HCT116 (cell line): ENCODE measurements around the gene GALNT18. TPM values are rescaled to one million over a fixed set of nuclear protein-coding genes. Genes with fewer than 3 reads are reported as not detected.

Experiments used
- ATAC-seq: fragments of 200-7000 bp; cut with Tn5 transposase; 2 replicates; pipeline ENCODE4 v1.9.1; 2020; ENCODE audit warnings: mild to moderate bottlenecking, moderate library complexity
- BruUV-seq: library from RNA; stranded (reverse); fragments of 400-500 nt; replicated peaks from 2 replicates; lab custom pipeline; 2021; lab: Mats Ljungman, UMichigan
- CTCF ChIA-PET: fragments of 300-600 bp; sonication (Branson Sonifier 250); formaldehyde crosslinking; loops from one replicate; lab custom pipeline; 2021; ENCODE audit warnings: antibody characterized with exemption; lab: Charles Lee
- POLR2A ChIA-PET: fragments of 300-600, 350-600 bp; sonication (Branson Sonifier 250); formaldehyde crosslinking; loops from one replicate; lab custom pipeline; 2021; ENCODE audit warnings: antibody characterized with exemption; lab: Charles Lee
- RAD21 ChIA-PET, 2 experiments: fragments of 300-600 bp; sonication (Branson Sonifier 250); formaldehyde crosslinking; loops; one replicate each; lab custom pipeline; 2023; ENCODE audit warnings: low total read pairs in 2 of 2; ENCODE audit not compliant: uncharacterized antibody in 2 of 2, unreplicated experiment in 2 of 2, low non-redundant PET in 1 of 2; lab: Charles Lee
- DNase-seq: peaks from one replicate; pipeline ENCODE4 v3.0.0-alpha.2; 2010; ENCODE audit warnings: low read depth, low spot score
- H2AFZ ChIP-seq: fragments of 200-600 bp; shearing (Covaris generic), sonication (generic); 2 replicates; pipeline ENCODE4 v1.6.1; 2017; ENCODE audit warnings: low read depth, mixed run types, mixed read lengths, antibody characterized with exemption, low read length; ENCODE audit not compliant: poor library complexity, severe bottlenecking
- H3K27ac ChIP-seq: 2 replicates; pipeline ENCODE4 v1.5.1; 2012; ENCODE audit warnings: low read depth, low read length
- H3K27me3 ChIP-seq: fragments of 200-600 bp; sonication (generic); 2 replicates; pipeline ENCODE4 v1.6.1; 2016; ENCODE audit warnings: mixed run types, low read length, mixed read lengths; ENCODE audit not compliant: insufficient read depth
- H3K36me3 ChIP-seq, 2 experiments: fragments of 200-500 bp in 1 of 2; fragments of 200-600 bp in 1 of 2; sonication (Bioruptor generic) in 1 of 2; sonication (generic) in 1 of 2; 2 replicates each; pipeline versions ENCODE4 v1.5.1 to v1.6.1; 2014 to 2016; ENCODE audit warnings: low read length in 2 of 2, inconsistent platforms in 1 of 2, mixed read lengths in 1 of 2, mixed run types in 1 of 2; ENCODE audit not compliant: insufficient read depth in 2 of 2, control insufficient read depth in 1 of 2
- H3K4me1 ChIP-seq, 2 experiments: fragments of 200-600 bp in 1 of 2; sonication (generic) in 1 of 2; 2 replicates each; pipeline versions ENCODE4 v1.5.1 to v1.6.1; 2012 to 2017; ENCODE audit warnings: low read length in 2 of 2, inconsistent platforms in 1 of 2, mild to moderate bottlenecking in 1 of 2, mixed read lengths in 1 of 2, mixed run types in 1 of 2, moderate library complexity in 1 of 2; ENCODE audit not compliant: insufficient read depth in 2 of 2, control insufficient read depth in 1 of 2
- H3K4me2 ChIP-seq: fragments of 200-600 bp; sonication (generic); 2 replicates; pipeline ENCODE4 v1.6.1; 2017; ENCODE audit warnings: mixed run types, low read length, mixed read lengths
- H3K4me3 ChIP-seq, 2 experiments: fragments of 200-600 bp in 1 of 2; sonication (generic) in 1 of 2; replicated peaks in 1 of 2; 2 replicates each; pipeline ENCODE4 v1.5.1; 2011 to 2016; ENCODE audit warnings: low read length in 2 of 2, control low read depth in 1 of 2, low read depth in 1 of 2, mild to moderate bottlenecking in 1 of 2, mixed read lengths in 1 of 2, mixed run types in 1 of 2
- H3K79me2 ChIP-seq: fragments of 200-600 bp; sonication (generic); 2 replicates; pipeline ENCODE4 v1.6.1; 2017; ENCODE audit warnings: mild to moderate bottlenecking, mixed run types, low read length, moderate library complexity, mixed read lengths; ENCODE audit not compliant: insufficient read depth
- H3K9ac ChIP-seq: fragments of 200-600 bp; sonication (generic); 2 replicates; pipeline ENCODE4 v1.6.1; 2016; ENCODE audit warnings: low read length, mixed read lengths
- H3K9me2 ChIP-seq: fragments of 200-600 bp; sonication (generic), shearing (Covaris generic); 2 replicates; pipeline ENCODE4 v1.6.1; 2017; ENCODE audit warnings: mixed run types, mild to moderate bottlenecking, moderate library complexity; ENCODE audit not compliant: insufficient read depth
- H3K9me3 ChIP-seq, 2 experiments: fragments of 200-500 bp in 1 of 2; fragments of 200-600 bp in 1 of 2; sonication (Bioruptor generic) in 1 of 2; sonication (generic) in 1 of 2; 2 replicates each; pipeline ENCODE4 v1.6.1; 2014 to 2017; ENCODE audit warnings: low read length in 2 of 2, mixed read lengths in 2 of 2, inconsistent platforms in 1 of 2, low read depth in 1 of 2, mild to moderate bottlenecking in 1 of 2, mixed run types in 1 of 2, moderate library complexity in 1 of 2; ENCODE audit not compliant: control insufficient read depth in 1 of 2, insufficient read depth in 1 of 2
- H4K20me1 ChIP-seq: fragments of 200-600 bp; sonication (generic), shearing (Covaris generic); 2 replicates; pipeline ENCODE4 v1.6.1; 2017; ENCODE audit warnings: mixed run types, mild to moderate bottlenecking, moderate library complexity; ENCODE audit not compliant: insufficient read depth
- CBX3 ChIP-seq: IDR thresholded peaks from 2 replicates; pipeline ENCODE4 v1.6.1; 2012; ENCODE audit warnings: low read depth
- CEBPB ChIP-seq: IDR thresholded peaks from 2 replicates; pipeline ENCODE4 v1.6.1; 2012; ENCODE audit warnings: low read depth
- ELF1 ChIP-seq: IDR thresholded peaks from 2 replicates; pipeline ENCODE4 v1.6.1; 2012; ENCODE audit warnings: low read depth, borderline replicate concordance
- EZH2 ChIP-seq: fragments of 200-600 bp; sonication (generic); IDR thresholded peaks from 2 replicates; pipeline ENCODE4 v1.6.1; 2017; ENCODE audit warnings: antibody characterized with exemption, mixed run types
- EZH2phosphoT487 ChIP-seq: fragments of 200-600 bp; IDR thresholded peaks from 2 replicates; pipeline ENCODE4 v1.6.1; 2018; ENCODE audit warnings: antibody characterized with exemption, borderline replicate concordance
- FOSL1 ChIP-seq: IDR thresholded peaks from 2 replicates; pipeline ENCODE4 v1.6.1; 2012; ENCODE audit warnings: low read depth
- RAD21 ChIP-seq: IDR thresholded peaks from 2 replicates; pipeline ENCODE4 v1.6.1; 2012; ENCODE audit warnings: low read depth, mild to moderate bottlenecking
- SIN3A ChIP-seq: IDR thresholded peaks from 2 replicates; pipeline ENCODE4 v1.6.1; 2012; ENCODE audit warnings: low read depth
- SRF ChIP-seq: IDR thresholded peaks from 2 replicates; pipeline ENCODE4 v1.6.1; 2012; ENCODE audit warnings: low read depth
- YY1 ChIP-seq: IDR thresholded peaks from 2 replicates; pipeline ENCODE4 v1.6.1; 2011; ENCODE audit warnings: low read length, low read depth, moderate library complexity, mild to moderate bottlenecking; ENCODE audit not compliant: insufficient replicate concordance; ENCODE audit errors: extremely low read depth
- ZFX ChIP-seq: fragments of 450-650 bp; IDR thresholded peaks from 2 replicates; pipeline ENCODE4 v1.6.1; 2017
- intact Hi-C: fragments of 100-400 bp; cut with micrococcal nuclease; formaldehyde crosslinking; loops from 2 replicates; pipeline ENCODE4 v1.10.0; 2022
- total RNA-seq: library from RNA; stranded (reverse); gene quantifications from one replicate; pipeline ENCODE4 v1.2.1, GENCODE V29; 2021; ENCODE audit not compliant: unreplicated experiment
- TF ChIP-seq, protein P1 (sequence below): IDR thresholded peaks from 2 replicates; pipeline ENCODE4 v1.6.1; 2012; ENCODE audit warnings: low read depth
- TF ChIP-seq, protein P2 (sequence below), 3 experiments: fragments of 200-600 bp in 1 of 3; sonication (generic) in 1 of 3; IDR thresholded peaks in 2 of 3; conservative IDR thresholded peaks in 1 of 3; 2 replicates each; pipeline ENCODE4 v1.5.1; 2012 to 2017; ENCODE audit warnings: low read depth in 2 of 3, low read length in 2 of 3, antibody characterized with exemption in 1 of 3, borderline replicate concordance in 1 of 3, control low read depth in 1 of 3, mild to moderate bottlenecking in 1 of 3, mixed read lengths in 1 of 3, mixed run types in 1 of 3, moderate library complexity in 1 of 3; ENCODE audit not compliant: insufficient read depth in 1 of 3
- TF ChIP-seq, protein P3 (sequence below): IDR thresholded peaks from 2 replicates; pipeline ENCODE4 v1.6.1; 2012

GALNT18 gene
- total RNA-seq, 1 experiment from 2014 or later: 19.9 TPM

DNA sequence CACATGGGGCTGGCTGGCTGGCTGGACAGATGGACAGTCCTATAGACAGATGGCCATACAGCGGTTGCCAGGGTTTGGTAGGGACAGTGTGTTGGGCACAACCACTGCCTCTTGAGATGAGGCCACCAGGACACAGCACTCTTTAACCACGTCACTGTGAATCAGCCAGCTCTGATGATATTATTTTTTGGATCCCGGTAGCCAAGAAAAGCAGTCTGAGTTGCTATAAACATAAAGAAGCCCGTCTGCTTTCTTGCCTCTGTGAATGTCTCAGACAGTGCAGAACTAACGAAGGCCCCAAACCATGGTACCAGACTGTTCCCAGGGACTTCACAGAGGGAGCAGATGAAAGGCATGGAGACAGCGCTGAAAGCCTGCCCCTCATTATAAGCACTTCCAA is 152.9 kb downstream of the GALNT18 start:
- no peak for DNase-seq
- no peaks in the 10 kb centered on the region for H3K36me3 ChIP-seq
- no peak overlapping the region for H3K4me2 ChIP-seq
- H3K9ac ChIP-seq: no peak overlapping the region
- intact Hi-C loops: no loop called here
- H3K4me3 ChIP-seq: no peak overlapping the region
- H3K9me3 ChIP-seq: no peaks in the 10 kb centered on the region
- CTCF ChIA-PET: no interaction called here
- H3K27ac ChIP-seq: no peak overlapping the region
- no peaks in the 10 kb centered on the region for H3K27me3 ChIP-seq
- TF ChIP-seq CEBPB: no peak
- TF ChIP-seq, all 23 proteins: peak for 0
- H4K20me1 ChIP-seq: no peaks in the 10 kb centered on the region
- BruUV-seq: no TSS peak
- no peaks in the 10 kb centered on the region for H3K9me2 ChIP-seq
- no peaks in the 10 kb centered on the region for H3K79me2 ChIP-seq
- H3K4me1 ChIP-seq: no peaks in the 10 kb centered on the region
- no peak for ATAC-seq
- RAD21 ChIA-PET: no interaction called here
- no peak overlapping the region for H2AFZ ChIP-seq
- POLR2A ChIA-PET: no interaction called here

DNA sequence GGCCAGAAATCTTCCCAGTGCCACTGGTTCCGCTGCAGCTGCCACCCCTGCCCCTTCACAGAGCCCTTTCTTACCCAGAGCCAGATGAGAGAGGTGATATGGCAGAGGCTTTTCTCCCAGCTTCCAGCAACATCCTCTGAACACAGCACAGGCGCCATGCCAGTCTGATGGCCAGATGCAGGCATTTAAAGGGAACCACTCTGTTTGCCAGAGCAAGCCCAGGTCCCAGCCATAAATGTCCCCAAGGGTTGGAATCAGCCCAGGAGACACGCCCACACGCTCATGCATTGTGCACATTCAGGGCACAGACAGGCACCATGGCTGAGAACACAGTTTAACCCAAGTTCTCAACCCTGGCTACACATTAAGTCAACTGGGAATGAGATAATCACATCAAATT is 154.5 kb downstream of the GALNT18 start:
- ATAC-seq (no peak), DNase-seq (no peak)
- Histone ChIP-seq H2AFZ (no peak overlapping the region), H3K4me1 (no peaks in the 10 kb centered on the region), H3K27ac (no peak overlapping the region), H3K9me3 (no peaks in the 10 kb centered on the region), H3K36me3 (no peaks in the 10 kb centered on the region), H3K9ac (no peak overlapping the region), H3K4me2 (no peak overlapping the region), H4K20me1 (no peaks in the 10 kb centered on the region), H3K9me2 (no peaks in the 10 kb centered on the region), H3K4me3 (no peak overlapping the region), H3K27me3 (no peaks in the 10 kb centered on the region), H3K79me2 (no peaks in the 10 kb centered on the region)
- ChIA-PET CTCF (no interaction called here), RAD21 (no interaction called here), POLR2A (no interaction called here)
- BruUV-seq: no TSS peak
- intact Hi-C loops: no loop called here
- TF ChIP-seq FOSL1 (no peak), ELF1 (no peak), YY1 (no peak), CBX3 (no peak), EZH2phosphoT487 (no peak), RAD21 (no peak), SRF (no peak), SIN3A (no peak), EZH2 (no peak), ZFX (no peak)
- TF ChIP-seq, protein P1, sequence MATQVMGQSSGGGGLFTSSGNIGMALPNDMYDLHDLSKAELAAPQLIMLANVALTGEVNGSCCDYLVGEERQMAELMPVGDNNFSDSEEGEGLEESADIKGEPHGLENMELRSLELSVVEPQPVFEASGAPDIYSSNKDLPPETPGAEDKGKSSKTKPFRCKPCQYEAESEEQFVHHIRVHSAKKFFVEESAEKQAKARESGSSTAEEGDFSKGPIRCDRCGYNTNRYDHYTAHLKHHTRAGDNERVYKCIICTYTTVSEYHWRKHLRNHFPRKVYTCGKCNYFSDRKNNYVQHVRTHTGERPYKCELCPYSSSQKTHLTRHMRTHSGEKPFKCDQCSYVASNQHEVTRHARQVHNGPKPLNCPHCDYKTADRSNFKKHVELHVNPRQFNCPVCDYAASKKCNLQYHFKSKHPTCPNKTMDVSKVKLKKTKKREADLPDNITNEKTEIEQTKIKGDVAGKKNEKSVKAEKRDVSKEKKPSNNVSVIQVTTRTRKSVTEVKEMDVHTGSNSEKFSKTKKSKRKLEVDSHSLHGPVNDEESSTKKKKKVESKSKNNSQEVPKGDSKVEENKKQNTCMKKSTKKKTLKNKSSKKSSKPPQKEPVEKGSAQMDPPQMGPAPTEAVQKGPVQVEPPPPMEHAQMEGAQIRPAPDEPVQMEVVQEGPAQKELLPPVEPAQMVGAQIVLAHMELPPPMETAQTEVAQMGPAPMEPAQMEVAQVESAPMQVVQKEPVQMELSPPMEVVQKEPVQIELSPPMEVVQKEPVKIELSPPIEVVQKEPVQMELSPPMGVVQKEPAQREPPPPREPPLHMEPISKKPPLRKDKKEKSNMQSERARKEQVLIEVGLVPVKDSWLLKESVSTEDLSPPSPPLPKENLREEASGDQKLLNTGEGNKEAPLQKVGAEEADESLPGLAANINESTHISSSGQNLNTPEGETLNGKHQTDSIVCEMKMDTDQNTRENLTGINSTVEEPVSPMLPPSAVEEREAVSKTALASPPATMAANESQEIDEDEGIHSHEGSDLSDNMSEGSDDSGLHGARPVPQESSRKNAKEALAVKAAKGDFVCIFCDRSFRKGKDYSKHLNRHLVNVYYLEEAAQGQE: no peak
- TF ChIP-seq, protein P2, sequence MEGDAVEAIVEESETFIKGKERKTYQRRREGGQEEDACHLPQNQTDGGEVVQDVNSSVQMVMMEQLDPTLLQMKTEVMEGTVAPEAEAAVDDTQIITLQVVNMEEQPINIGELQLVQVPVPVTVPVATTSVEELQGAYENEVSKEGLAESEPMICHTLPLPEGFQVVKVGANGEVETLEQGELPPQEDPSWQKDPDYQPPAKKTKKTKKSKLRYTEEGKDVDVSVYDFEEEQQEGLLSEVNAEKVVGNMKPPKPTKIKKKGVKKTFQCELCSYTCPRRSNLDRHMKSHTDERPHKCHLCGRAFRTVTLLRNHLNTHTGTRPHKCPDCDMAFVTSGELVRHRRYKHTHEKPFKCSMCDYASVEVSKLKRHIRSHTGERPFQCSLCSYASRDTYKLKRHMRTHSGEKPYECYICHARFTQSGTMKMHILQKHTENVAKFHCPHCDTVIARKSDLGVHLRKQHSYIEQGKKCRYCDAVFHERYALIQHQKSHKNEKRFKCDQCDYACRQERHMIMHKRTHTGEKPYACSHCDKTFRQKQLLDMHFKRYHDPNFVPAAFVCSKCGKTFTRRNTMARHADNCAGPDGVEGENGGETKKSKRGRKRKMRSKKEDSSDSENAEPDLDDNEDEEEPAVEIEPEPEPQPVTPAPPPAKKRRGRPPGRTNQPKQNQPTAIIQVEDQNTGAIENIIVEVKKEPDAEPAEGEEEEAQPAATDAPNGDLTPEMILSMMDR (IDR thresholded peaks at IDR 0.05 in 2 of 3, conservative IDR thresholded peaks at IDR 0.05 in 1 of 3; ENCODE audit: borderline replicate concordance in 1 of 3, insufficient read depth in 1 of 3, low read depth in 2 of 3, low read length in 2 of 3): no peak
- TF ChIP-seq, protein P3, sequence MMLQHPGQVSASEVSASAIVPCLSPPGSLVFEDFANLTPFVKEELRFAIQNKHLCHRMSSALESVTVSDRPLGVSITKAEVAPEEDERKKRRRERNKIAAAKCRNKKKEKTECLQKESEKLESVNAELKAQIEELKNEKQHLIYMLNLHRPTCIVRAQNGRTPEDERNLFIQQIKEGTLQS: no peak
